Stomach (tissue), 9 donors: ENCODE data around the gene CHPF. TPM values are rescaled to one million over a fixed set of nuclear protein-coding genes. Genes with fewer than 3 reads are reported as not detected.

Experiments
- DNase-seq, 2 donors: peaks; one replicate each; pipeline versions ENCODE4 v3.0.0 to v3.0.0-alpha.2; 2013 to 2019
- H3K27ac ChIP-seq, 5 donors: fragments of 200-600 bp in 4 of 5; sonication (generic) in 4 of 5; one replicate each; pipeline ENCODE4 v1.5.1; 2013 to 2019; ENCODE audit warnings: mild to moderate bottlenecking in 1 of 5, moderate library complexity in 1 of 5
- H3K27me3 ChIP-seq, 3 donors: fragments of 200-600 bp; sonication (generic); one replicate each; pipeline ENCODE4 v1.5.1; 2017 to 2019; ENCODE audit warnings: mixed run types in 1 of 3
- H3K36me3 ChIP-seq, 4 donors: fragments of 200-600 bp; sonication (generic); 1 replicate in 3 of 4; 2 replicates in 1 of 4; pipeline ENCODE4 v1.5.1; 2016 to 2019
- H3K4me1 ChIP-seq, 4 donors: fragments of 200-600 bp; sonication (generic); one replicate each; pipeline ENCODE4 v1.5.1; 2016 to 2019
- H3K4me3 ChIP-seq, 4 donors: fragments of 200-600 bp; sonication (generic) in 3 of 4; one replicate each; pipeline ENCODE4 v1.5.1; 2016 to 2019; ENCODE audit warnings: mild to moderate bottlenecking in 1 of 4
- H3K9me3 ChIP-seq, 4 donors: fragments of 200-600 bp; sonication (generic); one replicate each; pipeline ENCODE4 v1.5.1; 2016 to 2019
- EP300 ChIP-seq: sonication (generic); formaldehyde crosslinking; IDR thresholded peaks from one replicate; pipeline ENCODE4 v1.6.1; 2017; ENCODE audit warnings: antibody characterized with exemption
- POLR2A ChIP-seq, 4 donors: fragments of 450-650 bp; IDR thresholded peaks; one replicate each; pipeline ENCODE4 v1.6.1; 2016; ENCODE audit warnings: antibody characterized with exemption in 4 of 4, control low read depth in 2 of 4, mild to moderate bottlenecking in 1 of 4, moderate library complexity in 1 of 4
- POLR2AphosphoS5 ChIP-seq, 3 donors: sonication (generic); formaldehyde crosslinking; IDR thresholded peaks; one replicate each; pipeline ENCODE4 v1.6.1; 2016; ENCODE audit warnings: antibody characterized with exemption in 3 of 3
- WGBS, 5 donors: extraction: QIAGEN DNeasy Blood & Tissue Kit in 3 of 5; methylation state at CpG; one replicate each; pipeline versions ENCODE4 v1.1.5 to v1.1.7; 2013 to 2018; 5-methylcytosine and 5-hydroxymethylcytosine counted together
- intact Hi-C: fragments of 100-400 bp; cut with DNase I; formaldehyde crosslinking; loops from one replicate; pipeline ENCODE4 v1.15.1; 2023; ENCODE audit warnings: low total_unique reads
- polyA plus RNA-seq, 3 donors: library from polyadenylated mRNA; stranded (reverse); fragments of 200-250 nt; gene quantifications; one replicate each; pipeline ENCODE4 v1.2.3, GENCODE V29; 2013
- total RNA-seq, 5 donors: library from RNA; depleted of rRNA; stranded (reverse); fragments of >200 nt; gene quantifications; one replicate each; pipeline versions ENCODE4 v1.1.0 to v1.2.3, GENCODE V29; 2014 to 2016
- TF ChIP-seq, protein P1 (sequence below), 7 experiments: fragments of 450-650 bp in 4 of 7; fragments of 200-600 bp in 3 of 7; sonication (generic) in 3 of 7; IDR thresholded peaks; one replicate each; pipeline ENCODE4 v1.5.1; 2016 to 2019; ENCODE audit warnings: antibody characterized with exemption in 7 of 7, control low read depth in 2 of 7, mild to moderate bottlenecking in 1 of 7
- donor health status: healthy with polysubstance abuse.
- donor health status: Bipolar disorder and iron deficiency.
- donor health status: healthy.

CHPF gene
- total and polyA plus RNA-seq, 8 donors: 10.8 to 119 (median 45.7) TPM

DNA sequence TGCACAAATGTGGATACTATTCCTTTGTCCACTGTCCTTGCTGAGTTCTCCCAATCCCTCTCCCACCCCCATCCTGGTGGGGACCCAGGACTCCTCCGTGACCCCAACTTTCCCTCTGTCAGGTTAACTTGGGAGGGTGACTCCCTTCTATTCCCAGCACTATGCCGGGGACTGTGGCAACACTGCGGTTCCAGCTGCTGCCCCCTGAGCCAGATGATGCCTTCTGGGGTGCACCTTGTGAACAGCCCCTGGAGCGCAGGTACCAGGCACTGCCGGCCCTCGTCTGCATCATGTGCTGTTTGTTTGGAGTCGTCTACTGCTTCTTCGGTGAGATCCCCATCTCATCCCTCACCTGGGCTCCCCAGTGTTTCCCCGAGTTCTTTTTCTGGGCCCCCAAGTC is 958 bp upstream of the CHPF start:
- 43 to 51% (median 48%) methylated on average over 9 of the region's 9 CpGs for WGBS, 5 donors
- H3K36me3 ChIP-seq: peaks cover 12 to 28% (median 19%) of the 10 kb centered on the region in 4 donors
- DNase-seq: no peak
- no peaks in the 10 kb centered on the region for H3K9me3 ChIP-seq
- peaks cover 0 to 26% (median 0%) of the 10 kb centered on the region in 3 donors for H3K27me3 ChIP-seq
- intact Hi-C loops: loop anchor here (5.0 kb wide), 1 partner anchor 98 kb away; no protein-coding TSS in a partner anchor
- peak overlapping the region in 3 of 5 donors; percentile 94 to 97 (median 96) for H3K27ac ChIP-seq
- peaks cover 26 to 36% (median 33%) of the 10 kb centered on the region in 4 donors for H3K4me1 ChIP-seq
- H3K4me3 ChIP-seq: peak overlapping the region; percentile 74 to 88 (median 82)
- TF ChIP-seq EP300 (no peak), POLR2AphosphoS5 (IDR thresholded peaks at IDR 0.05) (no peak), POLR2A (IDR thresholded peaks at IDR 0.05) (no peak)
- TF ChIP-seq, protein P1, sequence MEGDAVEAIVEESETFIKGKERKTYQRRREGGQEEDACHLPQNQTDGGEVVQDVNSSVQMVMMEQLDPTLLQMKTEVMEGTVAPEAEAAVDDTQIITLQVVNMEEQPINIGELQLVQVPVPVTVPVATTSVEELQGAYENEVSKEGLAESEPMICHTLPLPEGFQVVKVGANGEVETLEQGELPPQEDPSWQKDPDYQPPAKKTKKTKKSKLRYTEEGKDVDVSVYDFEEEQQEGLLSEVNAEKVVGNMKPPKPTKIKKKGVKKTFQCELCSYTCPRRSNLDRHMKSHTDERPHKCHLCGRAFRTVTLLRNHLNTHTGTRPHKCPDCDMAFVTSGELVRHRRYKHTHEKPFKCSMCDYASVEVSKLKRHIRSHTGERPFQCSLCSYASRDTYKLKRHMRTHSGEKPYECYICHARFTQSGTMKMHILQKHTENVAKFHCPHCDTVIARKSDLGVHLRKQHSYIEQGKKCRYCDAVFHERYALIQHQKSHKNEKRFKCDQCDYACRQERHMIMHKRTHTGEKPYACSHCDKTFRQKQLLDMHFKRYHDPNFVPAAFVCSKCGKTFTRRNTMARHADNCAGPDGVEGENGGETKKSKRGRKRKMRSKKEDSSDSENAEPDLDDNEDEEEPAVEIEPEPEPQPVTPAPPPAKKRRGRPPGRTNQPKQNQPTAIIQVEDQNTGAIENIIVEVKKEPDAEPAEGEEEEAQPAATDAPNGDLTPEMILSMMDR (IDR thresholded peaks at IDR 0.05): no peak

DNA sequence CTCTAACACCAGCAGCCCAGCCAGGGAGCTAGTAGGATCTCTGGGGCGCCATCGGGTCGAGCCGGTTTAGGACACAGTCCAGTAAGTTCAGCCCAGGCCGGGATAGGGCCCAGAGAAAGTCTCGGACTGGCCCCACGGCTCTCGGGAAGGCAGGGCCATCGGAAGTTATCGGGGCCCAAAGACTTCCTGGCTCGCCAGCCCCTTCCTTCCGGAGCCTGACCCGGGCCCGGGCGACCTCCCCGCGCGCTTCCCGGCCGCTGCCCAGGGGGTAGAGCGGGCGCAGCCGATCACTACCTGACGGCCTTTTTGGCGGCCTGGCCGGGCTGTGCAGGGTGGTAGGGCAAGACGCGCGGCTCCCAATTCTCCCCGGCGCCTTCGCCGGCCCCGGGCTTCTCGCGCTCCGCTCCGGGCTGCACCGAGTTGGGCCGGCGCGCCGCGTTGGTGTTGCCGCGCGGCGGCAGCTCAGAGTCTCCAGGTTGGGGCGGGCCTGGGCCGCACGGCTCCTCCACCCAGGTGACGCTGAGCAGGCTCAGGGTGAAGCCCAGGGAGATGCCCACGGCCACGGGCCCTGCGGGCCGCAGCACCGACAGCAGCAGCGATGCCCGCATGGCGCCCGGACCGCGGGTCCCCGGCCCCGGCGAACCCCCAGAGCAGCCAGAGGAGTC is 546 bp downstream of the CHPF start:
- Histone ChIP-seq H3K27me3 (peaks cover 0 to 26% (median 0%) of the 10 kb centered on the region in 3 donors), H3K4me1 (peaks cover 26 to 48% (median 42%) of the 10 kb centered on the region in 4 donors), H3K27ac (peak overlapping the region; percentile 94 to 97 (median 96)), H3K4me3 (peak overlapping the region; percentile 74 to 88 (median 82)), H3K9me3 (no peaks in the 10 kb centered on the region), H3K36me3 (peaks cover 19 to 34% (median 30%) of the 10 kb centered on the region in 4 donors)
- TF ChIP-seq EP300: no peak
- TF ChIP-seq POLR2AphosphoS5 (IDR thresholded peaks at IDR 0.05): no peak
- DNase-seq: no peak
- intact Hi-C loops: loop anchor here (5.0 kb wide), 1 partner anchor 99 kb away; no protein-coding TSS in a partner anchor
- WGBS, 5 donors: 0 to 1% (median 0%) methylated on average over 30 to 66 of the region's 66 CpGs

DNA sequence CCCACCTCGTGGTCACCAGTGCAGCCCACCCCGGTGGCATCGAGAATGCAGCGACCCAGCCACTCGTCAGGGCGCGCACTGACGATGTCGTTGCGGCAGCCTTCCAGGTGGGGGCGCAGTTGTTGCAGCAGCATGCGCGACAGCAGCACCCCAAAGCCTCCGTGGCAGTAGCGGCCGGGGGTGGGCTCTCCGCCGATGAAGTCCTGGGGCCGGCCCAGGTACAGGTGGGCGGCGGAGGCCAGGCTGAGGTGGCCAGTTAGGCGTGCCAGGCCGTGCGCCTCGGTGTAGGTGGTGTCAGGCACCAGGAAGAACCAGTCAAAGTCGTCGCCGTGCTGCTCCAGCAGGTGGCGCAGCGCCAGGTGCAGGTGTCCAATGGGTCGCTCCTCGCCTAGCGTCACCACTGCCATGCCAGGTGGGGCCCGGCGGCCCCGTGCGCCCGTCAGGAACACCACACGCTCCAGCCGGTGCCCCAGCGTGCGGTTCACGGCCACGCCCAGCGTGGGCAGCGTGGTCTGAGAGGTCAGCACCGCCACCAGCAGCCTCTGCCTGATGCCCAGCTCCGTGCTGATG is 1.9 kb downstream of the CHPF start:
- 0 to 16% (median 11%) methylated on average over 4 to 48 of the region's 48 CpGs for WGBS, 5 donors
- peaks cover 19 to 34% (median 30%) of the 10 kb centered on the region in 4 donors for H3K36me3 ChIP-seq
- H3K4me1 ChIP-seq: peaks cover 26 to 57% (median 46%) of the 10 kb centered on the region in 4 donors
- TF ChIP-seq POLR2AphosphoS5 (IDR thresholded peaks at IDR 0.05): peak in 2 of 3 donors; percentile 34 to 78
- TF ChIP-seq POLR2A (IDR thresholded peaks at IDR 0.05): no peak
- no peak for TF ChIP-seq EP300
- TF ChIP-seq, protein P1 (IDR thresholded peaks at IDR 0.05): peak in 6 of 7 experiments; percentile 53 to 97 (median 90)
- peaks cover 0 to 22% (median 0%) of the 10 kb centered on the region in 3 donors for H3K27me3 ChIP-seq
- intact Hi-C loops: loop anchor here (5.0 kb wide), 1 partner anchor 101 kb away; no protein-coding TSS in a partner anchor
- H3K9me3 ChIP-seq: no peaks in the 10 kb centered on the region
- DNase-seq: peak; percentile 94 to 96
- peak overlapping the region; percentile 44 to 97 (median 95) for H3K27ac ChIP-seq
- H3K4me3 ChIP-seq: peak overlapping the region; percentile 74 to 88 (median 82)

DNA sequence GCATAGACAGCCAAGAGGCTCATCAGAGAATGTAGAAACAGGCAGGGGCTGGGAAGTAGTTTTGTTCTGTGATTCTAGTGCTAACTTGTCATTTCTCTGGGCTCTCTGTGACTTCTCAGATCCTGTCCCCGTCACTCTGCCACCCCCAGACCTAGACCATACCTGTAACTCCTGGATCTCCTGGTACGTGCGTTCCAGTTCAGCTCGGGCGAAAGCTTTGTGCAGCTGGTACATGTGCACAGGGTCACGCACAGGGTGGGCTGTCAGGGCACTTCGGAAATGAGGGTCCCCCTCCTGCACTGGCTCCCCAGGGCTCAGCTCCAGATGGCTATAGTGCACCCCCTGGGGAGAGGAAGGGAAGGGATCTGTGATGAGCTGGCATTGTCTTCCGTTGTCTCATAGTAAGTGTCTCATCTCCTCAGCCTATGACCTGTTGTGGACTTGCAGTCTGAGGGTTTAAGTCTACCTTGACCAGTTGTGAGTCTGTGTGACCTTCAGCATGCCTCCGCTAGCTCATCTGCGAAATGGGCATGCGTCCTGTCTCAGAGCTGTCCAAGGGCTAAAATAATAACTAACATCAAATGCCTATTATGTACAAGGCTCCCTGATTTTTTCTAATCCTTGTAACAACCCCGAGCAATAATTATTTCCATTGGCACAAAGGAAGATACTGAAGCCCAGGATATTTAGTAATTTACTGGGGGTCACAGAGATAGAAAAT is 2.7 kb downstream of the CHPF start:
- peaks cover 0 to 22% (median 0%) of the 10 kb centered on the region in 3 donors for H3K27me3 ChIP-seq
- intact Hi-C loops: loop anchor here (5.0 kb wide), 1 partner anchor 101 kb away; no protein-coding TSS in a partner anchor
- H3K36me3 ChIP-seq: peaks cover 19 to 34% (median 30%) of the 10 kb centered on the region in 4 donors
- H3K27ac ChIP-seq: peak overlapping the region in 1 of 5 donors; percentile 94
- no peaks in the 10 kb centered on the region for H3K9me3 ChIP-seq
- WGBS, 5 donors: 88 to 93% (median 91%) methylated on average over 11 to 12 of the region's 12 CpGs
- H3K4me3 ChIP-seq: no peak overlapping the region
- no peak for DNase-seq
- TF ChIP-seq EP300: no peak
- TF ChIP-seq, protein P1 (IDR thresholded peaks at IDR 0.05): no peak
- no peak for TF ChIP-seq POLR2A (IDR thresholded peaks at IDR 0.05)
- no peak for TF ChIP-seq POLR2AphosphoS5 (IDR thresholded peaks at IDR 0.05)
- peaks cover 26 to 57% (median 46%) of the 10 kb centered on the region in 4 donors for H3K4me1 ChIP-seq
